HG03139 (cell line): ENCODE measurements around the gene RAC2.

Experiments
- ATAC-seq: cut with Tn5 transposase; IDR thresholded peaks from one replicate; pipeline ENCODE4 v1.9.1; 2021; ENCODE audit not compliant: unreplicated experiment

The RAC2 gene

DNA sequence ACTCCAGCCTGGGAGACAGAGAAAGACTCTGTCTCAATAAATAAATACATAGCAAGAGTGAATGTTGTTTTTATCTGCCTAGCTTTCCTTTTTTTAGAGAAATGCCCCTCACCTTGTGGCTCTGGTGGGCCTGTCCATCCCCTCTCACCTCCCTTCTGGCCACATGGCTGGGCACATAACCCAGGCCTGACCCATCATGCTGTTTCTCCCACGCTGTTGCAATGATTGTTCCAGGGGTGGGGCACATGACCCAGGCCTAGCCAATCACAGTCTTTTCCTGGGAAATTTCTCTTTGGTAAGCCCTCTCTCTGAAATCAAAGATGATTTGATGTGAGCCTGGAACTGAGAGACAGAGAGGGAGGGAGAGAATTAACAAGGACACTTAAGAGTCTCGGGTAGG is 32.7 kb upstream of the RAC2 start:
- no peak for ATAC-seq

DNA sequence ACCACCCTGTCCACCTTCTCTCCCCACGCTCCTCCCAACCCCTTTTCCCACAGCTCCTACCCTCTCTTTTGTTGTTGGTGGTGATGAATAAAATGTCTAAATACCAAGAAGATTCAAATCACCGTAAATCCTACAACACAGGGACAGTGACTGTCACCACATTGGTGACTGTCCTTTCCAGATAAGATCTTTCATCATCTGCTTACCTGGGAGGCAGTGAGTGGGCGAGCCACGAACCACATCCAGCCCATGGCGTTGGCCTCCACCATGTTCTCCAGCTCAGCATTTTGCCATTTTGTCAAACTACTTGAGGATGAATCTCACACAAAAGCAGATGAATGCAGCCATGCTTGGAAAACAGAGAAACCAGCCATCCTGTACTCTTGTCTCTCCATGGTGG is 31.6 kb upstream of the RAC2 start:
- ATAC-seq = no peak

DNA sequence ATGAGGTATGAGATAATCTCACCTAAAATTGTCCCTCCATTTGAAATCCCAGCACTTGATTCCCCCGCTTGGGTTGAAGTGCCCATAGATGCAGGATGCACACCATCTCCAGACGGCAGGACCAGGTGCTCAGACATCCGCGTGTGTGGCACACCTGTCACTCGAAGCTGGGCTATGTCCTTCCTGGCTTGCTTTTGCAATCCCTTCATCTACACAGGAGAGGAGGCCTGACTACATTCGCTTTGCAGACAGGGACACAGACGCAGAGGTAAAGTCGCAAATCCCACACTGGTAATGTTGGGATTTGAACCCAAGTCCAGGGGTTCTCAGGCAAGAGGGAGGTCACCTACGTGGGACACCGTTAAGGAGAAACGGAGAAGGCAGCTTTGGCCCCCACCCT is 31.1 kb upstream of the RAC2 start:
- no peak for ATAC-seq

DNA sequence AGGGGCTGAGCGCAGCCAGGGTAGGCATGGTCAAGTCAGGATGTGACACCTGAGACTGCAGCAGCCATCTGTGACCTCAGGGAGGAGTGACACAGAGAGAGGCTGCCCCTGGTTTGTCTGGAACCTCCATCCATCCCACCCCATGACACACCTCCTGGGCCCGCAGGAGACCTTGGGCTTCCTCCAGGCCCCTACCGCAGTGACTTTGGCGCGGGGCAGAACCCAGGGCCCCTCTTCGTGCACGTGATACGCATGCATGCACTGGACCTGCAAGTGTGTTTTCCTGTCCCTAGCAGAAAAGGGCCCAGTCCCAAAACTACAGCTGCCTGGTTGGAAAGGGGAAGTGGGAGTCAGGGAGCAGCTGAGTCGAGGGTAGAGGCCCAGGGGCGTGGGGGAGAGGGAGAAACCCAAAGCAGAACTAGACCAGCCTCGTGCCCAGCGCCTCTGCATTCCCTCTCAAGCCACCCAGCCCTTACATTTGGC is 30.4 kb upstream of the RAC2 start:
- ATAC-seq = no peak

DNA sequence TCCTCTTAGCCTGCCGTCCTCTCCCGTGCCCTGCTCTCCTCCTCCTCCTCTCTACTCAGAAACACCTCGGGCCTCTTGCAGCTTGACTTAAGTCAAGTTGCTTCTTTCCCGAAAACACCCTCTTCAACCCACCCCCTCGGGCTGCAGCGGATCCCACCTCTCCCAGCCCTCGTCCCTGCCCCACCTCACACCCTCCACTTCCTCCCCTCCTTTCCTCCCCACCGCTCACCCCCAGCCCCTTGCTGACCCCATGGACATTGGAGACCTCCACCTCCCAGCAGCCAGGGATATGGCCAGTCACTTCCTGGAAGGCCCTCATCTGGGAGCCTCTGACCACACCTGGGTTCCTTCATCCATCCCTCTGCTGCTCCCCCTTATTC is 29.8 kb upstream of the RAC2 start:
- no peak for ATAC-seq

DNA sequence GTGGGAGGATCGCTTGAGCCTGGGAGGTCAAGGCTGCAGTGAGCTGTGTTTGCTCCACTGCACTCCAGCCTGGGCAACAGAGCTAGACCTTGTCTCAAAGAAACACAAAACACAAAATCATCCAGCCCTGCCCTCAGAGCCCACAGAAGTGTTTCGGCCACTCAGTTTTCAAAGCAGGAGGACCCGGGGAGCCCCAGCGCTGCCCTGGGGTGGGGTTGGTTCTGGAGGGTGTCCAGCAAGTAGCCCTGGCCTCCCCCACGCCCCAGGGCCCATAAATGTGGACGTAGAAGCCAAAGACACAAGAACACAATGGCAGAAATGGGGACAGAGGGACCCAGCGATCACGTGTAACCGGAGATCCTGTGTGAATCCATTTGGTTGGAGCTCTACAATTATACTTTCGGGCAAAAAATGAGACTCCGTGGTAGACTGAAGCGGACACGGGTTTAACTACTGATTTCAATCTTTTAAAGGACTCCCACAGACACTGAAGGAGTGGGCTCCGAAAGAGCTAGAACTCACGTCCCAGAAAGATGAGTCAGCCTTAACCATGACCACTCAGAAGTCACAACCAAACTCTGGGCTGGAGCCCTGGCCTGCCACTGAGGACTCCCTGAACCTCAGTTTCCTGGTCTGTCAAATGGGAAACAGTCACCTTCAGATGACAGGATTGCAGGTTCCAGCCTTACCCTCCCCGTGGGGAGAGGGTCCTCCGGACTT is 29.2 kb upstream of the RAC2 start:
- ATAC-seq = no peak

DNA sequence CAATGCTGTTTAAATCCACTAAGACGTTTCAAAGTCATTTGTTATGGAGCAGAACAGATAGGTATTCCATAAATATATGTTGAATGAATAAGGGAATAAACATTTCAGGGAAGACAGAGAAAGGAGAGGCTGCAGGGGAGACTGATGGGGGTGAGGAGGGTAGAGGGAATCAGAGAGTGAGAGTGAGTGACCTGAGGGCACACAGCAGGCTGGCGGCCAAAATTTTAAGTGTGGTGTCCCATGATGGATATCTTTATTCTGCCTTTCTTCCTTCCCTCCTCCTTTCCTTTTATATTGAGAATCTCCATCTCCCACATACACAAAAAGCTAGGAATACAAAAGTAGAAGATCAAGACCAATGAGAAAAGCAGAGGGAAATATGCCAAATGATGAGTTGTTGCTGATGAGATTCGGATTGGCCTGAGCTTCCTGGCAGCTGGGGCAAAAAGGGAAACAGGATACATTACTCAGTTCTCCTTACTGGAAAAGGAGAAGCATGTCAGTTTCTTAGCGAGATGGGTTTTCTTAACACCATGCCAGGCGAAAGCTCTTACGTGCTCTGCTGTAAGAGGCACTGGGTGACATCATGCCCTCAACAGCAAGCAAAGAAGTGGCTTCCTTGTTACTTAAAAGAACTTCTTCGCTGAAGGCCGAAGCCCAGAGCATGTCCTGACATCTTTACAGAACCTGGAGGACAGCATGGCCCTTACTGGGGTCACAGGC is 27.0 kb upstream of the RAC2 start:
- no peak for ATAC-seq

DNA sequence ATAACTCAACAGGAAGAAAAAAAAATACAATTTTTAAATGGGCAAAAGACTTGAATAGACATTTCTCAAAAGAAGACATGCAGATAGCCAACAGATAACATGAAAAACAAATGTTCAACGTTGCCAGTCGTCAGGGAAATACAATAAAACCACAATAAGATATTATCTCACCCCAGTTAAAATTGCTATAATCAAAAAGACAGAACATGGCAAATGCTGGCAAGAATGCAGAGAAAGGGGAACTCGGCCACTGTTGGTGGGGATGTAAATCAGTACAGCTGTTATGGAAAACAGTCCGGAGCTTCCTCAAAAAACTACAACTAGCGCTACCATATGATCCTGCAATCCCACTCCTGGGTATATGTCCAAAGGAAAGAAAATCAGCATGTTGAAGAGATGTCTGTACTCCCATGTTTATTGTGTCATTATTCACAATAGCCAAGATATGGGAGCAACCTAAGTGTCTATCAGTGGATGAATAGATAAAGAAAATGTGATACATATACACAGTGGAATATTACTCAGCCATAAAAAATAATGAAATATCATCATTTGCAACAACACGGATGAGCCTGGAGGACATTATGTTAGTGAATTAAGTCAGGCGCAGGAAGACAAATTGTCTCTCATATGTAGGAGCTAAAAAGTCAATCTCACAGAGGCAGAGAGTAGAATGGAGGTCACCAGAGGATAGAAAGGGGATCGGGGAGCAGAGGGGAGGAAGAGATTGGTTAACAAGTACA is 26.0 kb upstream of the RAC2 start:
- ATAC-seq = no peak

DNA sequence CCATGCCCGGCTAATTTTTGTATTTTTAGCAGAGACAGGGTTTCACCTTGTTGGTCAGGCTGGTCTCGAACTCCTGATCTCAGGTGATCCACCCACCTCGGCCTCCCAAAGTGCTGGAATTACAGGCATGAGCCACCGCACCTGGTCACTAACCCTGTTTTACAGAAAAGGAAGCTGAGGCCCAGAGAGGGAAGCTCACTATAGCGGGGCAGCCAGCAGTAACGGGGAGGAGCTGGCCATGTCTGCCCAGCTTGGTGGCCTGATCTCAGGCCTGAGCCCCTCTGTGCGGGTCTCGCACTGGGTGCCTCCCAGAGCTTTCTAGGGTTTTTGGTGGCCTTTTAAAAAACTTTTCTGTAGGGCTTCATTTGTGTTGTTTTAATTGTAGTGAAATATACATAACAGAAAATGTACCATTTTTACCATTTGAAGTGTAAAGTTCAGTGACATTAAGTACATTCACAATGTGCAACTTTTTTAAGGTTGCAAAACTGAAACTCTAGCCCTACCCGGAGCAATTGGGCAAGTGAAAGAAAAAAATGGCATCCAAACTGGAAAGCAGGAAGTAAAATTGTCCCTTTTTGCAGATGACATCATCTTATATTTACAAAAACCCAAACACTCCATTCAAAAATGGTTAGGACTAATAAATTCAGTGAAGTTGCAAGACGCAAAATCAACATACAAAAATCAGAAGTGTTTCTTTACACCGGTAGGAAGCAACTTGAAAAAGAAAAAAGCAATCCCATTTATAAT is 23.8 kb upstream of the RAC2 start:
- ATAC-seq = no peak

DNA sequence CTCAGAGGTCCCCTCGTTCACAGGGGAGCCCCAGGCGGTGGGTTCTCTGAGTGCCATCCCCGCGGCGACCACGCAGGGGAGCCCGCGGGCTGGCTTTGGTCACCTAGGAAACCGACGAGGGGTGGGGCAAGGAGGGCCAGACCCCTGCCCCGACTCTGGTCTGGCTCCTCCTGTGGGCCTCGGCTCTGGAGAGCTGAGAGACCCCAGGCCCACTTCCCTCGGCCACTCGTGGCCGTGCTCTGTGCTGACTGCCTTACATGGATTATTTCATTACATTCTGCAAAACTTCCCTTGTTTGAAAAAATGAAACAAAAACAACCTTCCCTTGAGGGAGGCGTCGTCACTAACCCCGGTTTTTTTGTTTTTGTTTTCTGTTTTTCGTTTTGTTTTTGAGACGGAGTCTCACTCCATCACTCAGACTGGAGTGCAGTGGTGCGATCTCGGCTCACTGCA is 23.1 kb upstream of the RAC2 start:
- peak; percentile 78 for ATAC-seq

DNA sequence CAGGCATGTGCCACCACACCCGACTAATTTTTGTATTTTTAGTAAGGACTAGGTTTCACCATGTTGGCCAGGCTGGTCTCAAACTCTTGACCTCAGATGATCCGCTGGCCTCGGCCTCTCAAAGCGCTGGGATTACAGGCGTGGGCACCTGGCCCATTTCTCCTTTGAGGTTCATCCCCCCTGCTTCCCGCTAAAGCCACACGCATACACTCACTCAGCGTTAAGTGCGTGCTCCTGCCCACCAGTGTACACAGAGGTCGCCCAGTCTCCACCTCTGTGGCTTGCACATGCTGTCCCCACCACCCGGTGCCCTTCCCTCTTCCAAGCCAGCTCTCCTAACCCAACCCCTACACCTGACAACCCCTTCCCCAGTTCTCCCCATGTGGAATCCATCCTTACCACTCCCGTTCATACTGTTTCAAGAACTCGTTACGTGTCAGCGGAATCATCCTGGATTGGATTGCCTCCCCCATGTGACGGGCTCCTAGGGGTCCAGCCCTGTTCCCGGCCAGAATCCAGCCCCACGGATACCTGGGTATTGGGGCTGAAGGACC is 22.6 kb upstream of the RAC2 start:
- no peak for ATAC-seq

DNA sequence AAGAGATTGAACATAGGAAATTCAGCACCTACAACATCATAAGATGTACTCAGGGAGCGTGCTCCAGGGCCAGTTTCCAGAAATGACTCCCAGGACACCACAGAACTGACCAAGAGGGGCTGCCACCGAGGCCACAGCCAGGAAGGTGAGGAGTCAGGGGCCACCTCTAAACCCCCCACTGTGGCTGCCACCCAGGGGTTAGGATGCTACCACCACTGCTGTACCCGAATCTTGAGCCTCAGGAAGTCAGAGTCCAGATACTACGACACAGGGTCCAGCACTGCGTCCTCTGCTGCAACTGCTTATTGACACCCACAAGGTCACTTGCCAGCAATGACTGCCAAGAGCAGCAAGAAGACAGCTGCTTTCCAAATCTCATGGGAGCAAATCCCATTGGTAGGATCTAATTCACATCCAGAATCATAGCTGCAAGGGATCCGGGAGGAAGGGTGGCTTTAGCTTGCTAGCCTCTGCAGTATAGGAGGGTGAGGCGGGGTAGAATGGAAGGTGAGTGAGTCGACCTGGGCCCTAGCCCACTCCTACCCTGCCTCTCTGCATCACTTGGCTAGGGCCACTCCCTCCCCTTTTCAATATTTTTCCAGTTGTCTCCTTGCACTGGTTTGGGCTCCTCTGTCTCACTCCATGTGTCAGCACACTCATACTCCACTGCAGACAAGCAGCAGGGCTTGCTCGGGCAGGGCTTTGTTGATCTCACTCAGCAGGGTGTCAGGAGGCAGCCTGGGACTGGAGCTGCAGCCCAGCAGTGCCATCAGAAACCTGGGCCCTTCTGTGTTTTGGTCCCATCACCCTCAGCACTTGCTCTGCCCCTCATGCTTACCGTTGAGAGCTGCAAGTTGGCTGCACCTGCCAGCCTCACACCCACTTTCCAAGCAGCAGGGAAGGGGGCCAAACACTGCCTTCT is 20.2 kb upstream of the RAC2 start:
- no peak for ATAC-seq

DNA sequence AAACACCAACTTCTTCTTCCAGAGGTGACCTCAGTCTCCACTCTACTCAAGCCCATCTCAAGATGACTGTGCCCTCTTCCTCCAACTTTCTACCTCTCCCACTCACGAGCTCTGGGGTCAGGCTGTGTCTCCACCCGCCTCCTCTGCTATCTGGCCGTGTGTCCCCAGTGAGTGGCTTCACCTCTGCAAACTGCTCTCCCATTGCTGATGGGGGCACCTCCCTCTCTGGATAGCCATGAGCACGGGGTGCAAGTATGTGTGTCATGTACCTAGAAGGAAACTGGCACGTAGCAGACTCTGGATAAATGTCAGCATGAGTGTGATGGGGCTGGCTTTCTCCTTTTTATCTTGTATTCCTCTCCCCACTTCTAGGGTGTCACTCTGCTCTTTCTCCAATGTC is 18.3 kb upstream of the RAC2 start:
- ATAC-seq = no peak

DNA sequence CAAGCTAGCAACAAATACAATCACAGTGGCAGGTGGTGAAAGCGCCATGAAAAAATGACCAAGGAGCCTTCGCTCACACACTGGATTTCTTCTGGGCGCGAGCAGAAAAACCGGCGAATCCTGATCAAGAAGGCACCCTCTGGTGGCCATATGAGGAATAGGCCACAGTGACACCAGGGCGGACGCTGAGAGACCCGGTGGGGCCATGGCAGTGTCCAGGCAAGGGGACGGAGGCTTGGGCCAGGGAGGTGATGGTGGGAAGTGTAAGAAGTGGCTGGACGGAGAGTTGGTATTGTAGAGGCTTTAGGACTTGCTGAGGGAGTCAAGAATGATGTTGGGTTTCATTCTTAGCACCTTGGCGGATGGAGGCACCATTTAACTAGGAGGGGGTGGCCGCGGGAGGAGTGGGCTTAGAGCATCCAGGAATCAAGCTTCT is 16.9 kb upstream of the RAC2 start:
- ATAC-seq = no peak

DNA sequence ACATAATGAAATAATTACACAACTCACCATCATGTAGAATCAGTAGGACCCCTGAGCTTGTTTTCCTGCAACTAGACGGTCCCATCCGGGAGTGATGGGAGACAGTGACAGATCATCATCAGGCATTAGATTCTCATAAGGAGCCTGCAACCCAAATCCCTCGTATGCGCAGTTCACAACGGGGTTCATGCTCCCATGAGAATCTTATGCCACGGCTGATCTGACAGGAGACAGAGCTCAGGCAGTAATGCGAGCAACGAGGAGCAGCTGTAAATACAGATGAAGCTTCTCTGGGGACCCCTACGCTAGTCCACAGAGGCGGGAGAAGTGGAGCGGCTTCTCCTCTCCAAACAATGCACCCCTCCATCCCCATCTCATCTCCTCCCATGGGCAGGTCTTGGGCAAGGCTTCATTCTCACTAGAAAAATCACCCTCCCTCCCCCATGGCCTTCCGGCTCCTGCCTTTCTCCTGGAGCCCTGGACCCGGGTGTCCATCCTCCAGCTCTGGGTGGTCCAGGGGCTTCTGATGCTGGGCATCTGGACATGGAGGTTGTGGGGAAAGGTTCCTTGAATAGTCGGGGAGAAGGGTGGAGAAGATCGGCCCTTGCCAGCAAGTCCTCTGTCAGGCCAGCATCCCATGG is 16.2 kb upstream of the RAC2 start:
- no peak for ATAC-seq

DNA sequence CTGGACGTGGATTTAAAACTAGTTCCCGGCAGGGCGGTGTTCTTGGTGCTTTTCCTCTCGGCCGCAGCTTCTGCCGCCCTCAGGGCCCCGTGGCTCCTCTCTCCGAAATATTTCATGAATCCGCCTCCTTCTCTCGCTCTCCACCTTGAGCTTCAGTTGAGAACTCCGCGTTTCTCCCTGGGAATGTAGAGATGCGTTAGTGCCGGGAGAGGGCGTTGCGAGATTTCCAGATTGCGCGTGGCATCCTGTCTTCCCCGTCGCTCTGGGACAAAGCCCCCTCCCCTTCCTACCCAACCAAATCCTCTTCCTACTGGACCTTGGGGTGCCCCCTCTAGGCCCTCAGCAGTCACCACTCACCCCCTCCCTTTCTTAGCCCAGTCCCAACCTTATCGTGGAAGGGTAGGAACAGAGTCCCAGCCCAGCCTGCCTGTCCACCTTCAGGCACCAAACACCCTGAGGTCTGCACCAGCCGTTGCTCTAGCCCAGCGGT is 15.5 kb upstream of the RAC2 start:
- no peak for ATAC-seq

DNA sequence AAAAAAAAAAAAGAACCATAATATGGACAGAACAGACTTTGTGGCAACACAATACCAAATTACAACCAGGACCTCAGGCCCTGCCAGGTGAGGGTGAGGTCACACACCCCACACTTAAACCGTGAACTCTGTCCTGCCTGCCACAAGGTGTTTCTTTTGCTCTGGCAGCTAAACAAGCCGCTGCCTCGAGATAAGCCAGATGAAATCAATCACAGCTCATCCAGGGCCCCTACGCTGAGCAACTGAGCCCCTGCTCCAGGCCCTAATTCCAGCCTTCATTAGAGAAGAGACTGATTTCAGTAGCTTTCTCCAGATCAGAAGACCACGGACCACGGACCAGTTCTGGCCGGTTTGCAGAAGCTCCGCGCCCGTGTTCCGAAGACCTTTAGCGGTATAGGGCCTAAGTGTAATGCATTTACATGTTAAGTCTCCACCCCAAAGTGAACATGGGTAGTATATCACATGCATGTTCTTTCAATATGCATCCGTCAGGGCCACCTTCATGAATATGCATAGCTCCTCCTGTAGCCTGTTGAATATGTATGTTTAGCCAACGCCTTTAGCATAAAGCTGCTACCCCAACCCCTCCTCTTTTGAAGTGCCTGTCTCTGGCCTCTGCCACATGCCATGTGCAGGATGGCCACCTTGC is 14.8 kb upstream of the RAC2 start:
- ATAC-seq = no peak

DNA sequence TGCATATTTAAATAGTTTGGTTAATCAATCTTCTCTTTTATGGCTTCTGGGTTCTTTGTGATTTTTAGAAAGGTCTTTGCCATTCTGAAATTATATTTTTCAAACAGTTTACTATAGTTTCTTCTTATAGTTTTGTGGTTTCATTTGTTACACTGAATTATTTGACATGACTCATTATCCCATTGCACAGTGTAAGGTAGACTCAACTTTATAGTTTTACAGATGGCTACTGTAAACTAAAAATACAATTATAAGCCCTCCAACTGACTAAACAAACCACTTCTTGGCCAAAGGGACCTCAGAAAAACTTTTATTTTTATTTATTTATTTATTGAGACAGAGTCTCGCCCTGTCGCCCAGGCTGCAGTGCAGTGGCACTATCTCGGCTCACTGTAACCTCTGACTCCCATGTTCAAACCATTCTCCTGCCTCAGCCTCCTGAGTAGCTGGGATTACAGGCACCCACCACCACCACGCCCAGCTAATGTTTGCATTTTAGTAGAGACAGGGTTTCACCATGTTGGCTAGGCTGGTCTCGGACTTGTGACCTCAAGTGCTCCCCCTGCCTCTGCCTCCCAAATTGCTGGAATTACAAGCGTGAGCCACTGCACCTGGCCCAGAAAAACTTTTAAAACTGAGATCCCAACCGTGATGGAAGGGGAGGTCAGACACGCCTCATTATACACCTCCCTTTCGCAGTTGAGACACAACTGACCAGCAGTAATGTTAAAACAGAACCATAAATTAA is 14.1 kb upstream of the RAC2 start:
- no peak for ATAC-seq
